G401 (cell line): ENCODE results near the gene MTFP1. TPM values are rescaled to one million over a fixed set of nuclear protein-coding genes. Genes with fewer than 3 reads are reported as not detected.

Experiments used
- DNase-seq: peaks from one replicate; pipeline ENCODE4 v3.0.0-alpha.2; 2015; ENCODE audit warnings: low spot score
- in situ Hi-C: cut with HindIII; loops from 2 replicates; pipeline ENCODE4 v1.10.0; 2016; ENCODE audit warnings: low sequenced_read_pairs, mixed read lengths
- total RNA-seq: library from RNA; depleted of rRNA; stranded (reverse); fragments of >200 nt; shearing (Covaris generic); gene quantifications from 2 replicates; pipeline ENCODE4 v1.2.3, GENCODE V29; 2014

Gene MTFP1
- total RNA-seq, 1 experiment from 2014 or later = 79.7 TPM

GRCh38 chr22:30423301-30423958 lies 2.1 kb upstream of the MTFP1 start:
- in situ Hi-C loops = no loop called here
- peak; percentile 48 for DNase-seq

DNA sequence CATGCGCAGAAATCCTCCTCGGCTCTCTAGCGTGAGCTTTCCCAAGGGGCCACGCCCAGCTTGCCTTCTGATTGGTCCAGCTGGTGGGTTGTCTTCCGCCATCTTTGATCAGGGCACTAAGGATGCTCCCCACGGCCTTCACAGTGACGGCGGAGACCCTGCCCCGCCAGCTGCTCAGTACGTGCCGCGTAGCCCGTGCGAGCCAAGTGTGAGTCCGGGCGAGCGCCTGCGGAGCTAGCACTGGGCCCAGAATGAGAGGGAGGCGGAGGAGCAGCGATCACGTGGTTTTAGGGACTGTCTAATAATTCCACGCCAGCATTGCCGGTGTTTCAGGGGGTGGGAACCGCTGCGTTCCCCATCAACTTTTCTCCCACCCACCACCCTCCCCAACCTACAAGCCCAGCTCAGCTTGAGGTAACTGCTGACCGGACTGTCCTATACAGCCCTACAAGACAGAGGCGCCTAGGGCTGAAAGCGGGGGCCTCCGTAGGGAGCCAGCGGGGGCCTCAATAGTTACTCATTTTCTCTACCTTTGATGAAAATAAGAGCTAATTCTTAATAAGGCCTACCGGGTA lies 1.5 kb upstream of the MTFP1 start:
- DNase-seq = peak; percentile 99
- in situ Hi-C loops = no loop called here

DNA sequence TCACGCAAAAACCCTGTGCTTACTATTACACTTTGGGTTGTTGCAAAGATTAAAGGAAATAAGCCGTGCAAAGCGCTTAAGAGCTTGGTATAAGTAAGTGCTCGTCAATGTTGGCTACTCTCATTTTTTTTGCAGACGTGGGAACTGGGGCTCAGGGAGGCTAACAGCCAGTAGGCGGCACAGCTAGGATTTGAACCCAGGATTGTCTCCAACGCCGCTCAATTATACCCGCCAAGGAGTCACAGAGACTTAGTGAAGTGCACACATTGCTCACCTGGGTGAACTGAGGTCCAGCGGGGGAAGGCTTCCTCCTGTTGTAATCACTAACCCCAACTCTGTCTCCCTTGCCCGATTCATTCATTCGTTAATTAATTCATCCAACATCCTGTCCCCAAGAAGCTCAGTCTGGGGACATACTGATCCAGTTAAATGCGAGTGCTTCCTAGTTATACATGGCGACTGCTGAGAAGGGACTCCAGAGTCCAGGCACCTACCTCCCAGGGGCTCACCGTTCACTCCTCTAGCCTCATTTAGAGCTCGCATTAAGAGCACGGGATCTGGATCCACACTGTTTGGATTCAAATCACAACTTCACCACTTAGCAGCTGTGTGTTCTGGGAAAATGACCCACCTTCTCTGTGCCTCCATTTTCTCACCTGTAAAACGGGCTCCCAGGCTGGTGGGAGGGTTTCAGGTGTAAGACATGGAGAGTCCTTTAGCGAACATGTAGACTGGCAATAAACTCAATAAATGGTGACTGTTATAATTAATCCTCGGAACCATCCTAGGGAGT lies 838 bp upstream of the MTFP1 start:
- no peak for DNase-seq
- in situ Hi-C loops = no loop called here

DNA sequence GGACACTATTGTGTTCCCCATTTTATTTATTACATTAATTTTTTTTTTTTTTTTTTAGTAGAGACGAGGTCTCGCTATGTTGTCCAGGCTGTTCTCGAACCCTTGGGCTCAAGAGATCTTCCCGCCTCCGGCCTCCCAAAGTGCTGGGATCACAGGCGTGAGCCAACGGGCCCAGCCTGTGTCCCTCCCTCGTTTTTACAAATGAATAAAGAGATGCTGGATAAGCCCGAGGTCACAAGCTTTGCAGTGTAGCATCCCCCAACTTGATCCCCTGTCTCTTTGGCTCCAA lies 297 bp upstream of the MTFP1 start:
- in situ Hi-C loops = no loop called here
- no peak for DNase-seq

GRCh38 chr22:30426388-30427353 lies 1.1 kb downstream of the MTFP1 start:
- DNase-seq = peak; percentile 71
- in situ Hi-C loops = no loop called here

DNA sequence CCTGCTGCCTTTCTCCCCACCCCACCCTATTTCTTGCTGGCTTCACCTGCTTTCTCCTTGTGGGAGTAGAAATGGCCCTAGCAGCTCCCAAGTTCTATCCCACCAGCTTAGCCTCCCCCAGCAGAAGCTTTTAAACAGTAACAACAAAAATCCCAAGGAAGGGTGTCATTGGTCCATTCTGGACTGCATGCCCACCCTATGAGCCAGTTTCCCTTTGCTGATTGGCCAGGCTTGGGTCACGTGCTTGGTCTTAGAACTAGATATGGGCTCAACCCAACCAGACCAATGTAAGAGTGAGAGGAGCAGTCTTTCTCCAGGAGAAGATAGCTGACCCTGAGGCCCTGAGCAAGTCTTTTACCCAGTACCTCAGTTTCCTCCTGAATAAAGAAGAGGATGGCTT lies 2.3 kb downstream of the MTFP1 start:
- in situ Hi-C loops = no loop called here
- no peak for DNase-seq

GRCh38 chr22:30429887-30430286 lies 4.3 kb downstream of the MTFP1 start:
- in situ Hi-C loops = no loop called here

DNA sequence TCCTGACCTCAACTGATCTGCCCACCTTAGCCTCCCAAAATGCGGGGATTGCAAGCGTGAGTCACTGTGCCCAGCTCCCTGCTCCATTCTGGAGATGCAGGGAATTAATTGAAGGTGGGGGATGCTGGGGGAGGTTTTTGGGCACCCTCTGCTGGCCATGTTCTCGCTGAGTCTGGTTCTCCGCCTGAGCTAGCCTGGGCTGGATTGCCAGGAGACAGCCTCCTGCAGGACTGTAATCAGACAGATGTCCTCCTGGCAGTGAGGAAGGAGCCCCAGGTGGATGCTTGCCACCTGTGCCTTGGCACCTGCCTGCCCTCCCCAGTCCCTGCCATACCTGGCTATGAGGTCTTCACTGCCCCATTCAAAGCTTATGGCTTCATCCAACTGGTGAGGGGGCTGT lies 5.4 kb downstream of the MTFP1 start:
- in situ Hi-C loops = no loop called here

More at GRCh38 chr22:30429887-30430286, 4.3 kb downstream of the MTFP1 start:
- no peak for DNase-seq

GRCh38 chr22:30432096-30432495 lies 6.5 kb downstream of the MTFP1 start:
- no peak for DNase-seq
- in situ Hi-C loops = no loop called here

More for the DNA sequence above, 5.4 kb downstream of the MTFP1 start:
- DNase-seq = peak; percentile 56

- in situ Hi-C loops = no loop called here
- DNase-seq = no peak
These were observed 7.0 kb downstream of the MTFP1 start for GRCh38 chr22:30432520-30432919.

DNA sequence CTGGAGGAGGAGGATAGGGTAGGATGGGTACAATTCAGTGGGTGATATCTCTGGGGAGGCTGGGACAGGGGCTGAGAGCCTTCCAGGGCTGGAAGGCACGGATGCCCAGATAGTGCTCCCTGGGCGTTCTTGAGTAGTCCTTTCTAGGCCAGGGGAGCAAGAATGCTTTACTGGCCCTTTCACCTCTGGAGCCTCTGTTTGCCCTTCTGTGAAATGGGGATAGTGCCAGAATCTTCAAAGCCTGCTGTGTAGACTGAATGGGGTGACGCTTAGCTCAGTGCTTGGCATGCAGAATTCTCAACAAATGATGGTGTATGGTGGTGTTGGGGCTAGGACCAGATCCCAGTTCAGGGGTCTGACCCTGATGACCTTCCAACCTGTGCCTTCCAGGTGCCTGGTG lies 7.7 kb downstream of the MTFP1 start:
- in situ Hi-C loops = no loop called here
- no peak for DNase-seq

DNA sequence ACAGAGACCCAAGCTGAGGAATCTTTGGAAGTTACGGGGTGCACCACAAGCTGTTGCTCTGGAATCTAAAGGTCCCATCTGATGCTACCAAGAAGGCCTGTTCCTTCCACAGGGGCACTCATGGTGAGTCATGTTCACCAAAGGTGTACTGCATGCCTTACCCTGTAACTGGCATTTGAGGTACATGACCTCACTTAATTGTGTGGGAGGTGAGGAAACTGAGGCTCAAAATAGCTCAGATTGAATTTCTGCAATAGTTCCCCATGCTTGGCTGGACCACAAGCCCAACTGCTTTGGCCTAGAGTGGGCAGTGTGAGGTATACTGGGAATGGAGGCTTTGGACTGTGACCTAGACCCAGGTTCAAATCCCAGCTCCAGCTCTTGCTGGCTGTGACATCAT lies 8.2 kb downstream of the MTFP1 start:
- DNase-seq = no peak
- in situ Hi-C loops = no loop called here

DNA sequence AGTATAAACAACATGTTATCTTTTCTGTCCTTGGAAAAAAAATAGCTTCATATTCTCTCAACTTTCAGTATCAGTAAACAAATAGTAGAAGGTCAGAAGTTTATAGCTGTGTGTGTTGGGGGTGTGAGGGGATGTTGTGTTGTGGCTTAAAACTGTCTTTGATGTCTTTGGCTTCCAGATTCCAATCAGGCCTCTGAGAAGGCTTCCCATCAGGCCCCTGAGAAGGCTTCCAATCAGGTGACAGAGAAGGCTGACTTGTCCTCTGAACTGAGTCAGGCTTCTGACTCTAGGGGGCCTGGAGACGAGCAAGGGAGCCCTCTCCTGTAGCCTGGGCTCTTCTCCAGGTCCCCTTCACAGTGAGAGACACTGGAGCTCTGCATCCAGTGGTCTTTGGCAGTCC lies 9.3 kb downstream of the MTFP1 start:
- no peak for DNase-seq
- in situ Hi-C loops = no loop called here

GRCh38 chr22:30435674-30436126 lies 10.1 kb downstream of the MTFP1 start:
- in situ Hi-C loops = no loop called here
- no peak for DNase-seq

GRCh38 chr22:30436196-30436595 lies 10.6 kb downstream of the MTFP1 start:
- in situ Hi-C loops = no loop called here
- no peak for DNase-seq

DNA sequence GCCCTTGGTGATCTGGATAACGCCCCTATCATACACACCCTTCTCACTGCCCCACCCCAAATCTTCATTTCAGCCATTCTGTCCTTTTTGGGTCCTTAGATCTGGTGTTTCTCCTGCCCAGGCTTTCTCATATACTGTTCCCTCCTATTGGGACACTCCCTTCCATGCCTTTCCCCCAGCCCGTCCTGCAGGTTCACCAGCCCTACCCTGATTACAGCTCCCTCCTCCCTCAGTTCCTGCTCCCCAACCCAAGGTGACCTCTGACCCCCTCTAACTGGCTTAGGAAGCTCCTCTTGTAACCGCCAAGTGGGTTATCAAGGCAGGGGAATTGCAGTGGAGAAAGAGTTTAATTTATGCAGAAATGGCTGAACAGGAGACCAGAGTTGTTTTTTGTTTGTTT lies 13.0 kb downstream of the MTFP1 start:
- in situ Hi-C loops = no loop called here
- DNase-seq = no peak

DNA sequence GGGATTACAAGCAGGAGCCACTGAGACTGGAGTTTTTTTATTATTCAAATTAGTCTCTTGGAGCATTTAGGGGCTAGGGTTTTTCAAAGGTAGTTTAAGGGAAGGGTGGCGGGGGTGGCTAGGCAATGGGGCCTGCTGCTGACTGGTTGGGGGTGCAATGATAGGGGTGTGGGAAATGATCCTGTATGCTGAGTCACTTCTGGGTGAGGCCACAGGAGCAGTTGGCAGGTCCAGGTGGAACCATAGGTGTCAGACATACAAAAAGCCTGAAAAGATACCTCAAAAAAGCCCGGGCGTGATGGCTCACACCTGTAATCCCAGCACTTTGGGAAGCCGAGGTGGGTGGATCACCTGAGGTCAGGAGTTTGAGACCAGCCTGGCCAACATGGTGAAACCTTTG lies 13.7 kb downstream of the MTFP1 start:
- in situ Hi-C loops = no loop called here
- no peak for DNase-seq

GRCh38 chr22:30439836-30440235 lies 14.3 kb downstream of the MTFP1 start:
- DNase-seq = no peak
- in situ Hi-C loops = no loop called here

DNA sequence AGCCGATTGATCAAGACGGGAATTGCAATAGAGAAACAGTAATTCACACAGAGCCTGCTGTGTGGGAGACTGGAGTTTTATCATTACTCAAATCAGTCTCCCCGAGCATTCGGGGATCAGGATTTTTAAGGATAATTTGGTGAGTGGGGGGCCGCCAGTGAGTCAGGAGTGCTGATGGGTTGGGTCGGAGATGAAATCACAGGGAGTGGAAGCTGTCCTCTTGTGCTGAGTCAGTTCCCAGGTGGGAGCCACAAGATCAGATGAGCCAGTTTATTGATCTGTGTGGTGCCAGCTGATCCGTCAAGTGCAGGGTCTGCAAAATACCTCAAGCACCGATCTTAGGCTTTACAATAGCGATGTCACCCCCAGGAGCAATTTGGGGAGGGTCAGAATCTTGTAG lies 15.5 kb downstream of the MTFP1 start:
- in situ Hi-C loops = no loop called here
- DNase-seq = no peak
